ENCODE measurements around the gene SH3PXD2A.

Gene SH3PXD2A

DNA sequence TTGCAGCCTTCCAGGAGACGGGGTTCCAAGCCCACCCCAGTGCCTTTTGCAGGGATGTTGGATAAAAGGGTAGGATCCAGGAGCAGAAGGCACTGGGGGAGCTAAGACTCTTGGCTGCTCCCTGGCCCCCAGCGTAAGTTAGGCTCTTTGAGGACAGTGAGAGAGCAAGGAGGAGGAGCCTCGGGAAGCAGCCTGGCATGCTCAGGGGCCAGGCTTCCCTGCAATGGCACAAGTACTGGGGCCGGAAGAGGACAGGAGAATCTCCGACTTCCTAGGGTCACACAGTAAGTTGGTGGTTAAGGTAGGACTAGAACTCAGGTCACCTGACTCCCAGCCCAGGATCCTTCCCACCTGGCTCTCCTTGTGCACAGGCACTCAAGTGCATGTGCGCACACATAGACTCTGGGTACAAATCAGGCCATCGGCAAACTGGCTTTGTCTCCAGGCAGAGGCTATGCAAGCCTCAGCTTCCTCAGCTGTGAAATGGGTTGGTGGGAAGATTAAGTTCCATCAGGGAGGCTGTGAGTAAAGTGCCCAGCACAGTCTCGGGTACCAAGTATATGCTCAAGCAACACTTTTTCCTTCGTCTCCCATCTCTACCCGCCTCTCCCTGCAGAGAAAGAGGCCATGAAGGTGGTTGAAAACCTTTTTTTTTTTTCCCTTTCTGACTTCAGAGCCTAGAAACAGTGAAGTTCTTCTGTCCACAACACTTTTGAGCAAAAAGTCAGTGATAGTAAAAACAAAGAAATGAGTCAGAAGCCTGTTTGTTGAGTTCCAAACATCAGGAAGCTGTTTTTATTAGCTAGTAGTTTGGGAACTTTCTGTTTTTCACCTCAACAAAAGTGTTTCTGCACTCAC, 282.8 kb downstream of the SH3PXD2A start:
- DNase-seq = no peak

DNA sequence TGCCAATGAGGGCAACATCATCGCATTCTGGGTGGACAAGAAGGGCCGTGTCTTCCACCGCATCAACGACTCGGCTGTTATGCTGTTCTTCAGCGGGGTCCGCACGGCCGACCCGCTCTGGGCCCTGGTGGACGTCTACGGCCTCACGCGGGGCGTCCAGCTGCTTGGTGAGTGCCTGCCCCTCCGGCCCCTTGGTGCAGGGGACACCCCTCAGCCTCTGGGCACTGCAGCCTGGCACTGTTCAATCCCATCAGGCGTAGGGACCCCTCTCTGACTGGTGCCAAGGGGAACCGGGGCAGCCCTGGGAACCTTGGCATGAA, 283.8 kb downstream of the SH3PXD2A start:
- no peak for DNase-seq

DNA sequence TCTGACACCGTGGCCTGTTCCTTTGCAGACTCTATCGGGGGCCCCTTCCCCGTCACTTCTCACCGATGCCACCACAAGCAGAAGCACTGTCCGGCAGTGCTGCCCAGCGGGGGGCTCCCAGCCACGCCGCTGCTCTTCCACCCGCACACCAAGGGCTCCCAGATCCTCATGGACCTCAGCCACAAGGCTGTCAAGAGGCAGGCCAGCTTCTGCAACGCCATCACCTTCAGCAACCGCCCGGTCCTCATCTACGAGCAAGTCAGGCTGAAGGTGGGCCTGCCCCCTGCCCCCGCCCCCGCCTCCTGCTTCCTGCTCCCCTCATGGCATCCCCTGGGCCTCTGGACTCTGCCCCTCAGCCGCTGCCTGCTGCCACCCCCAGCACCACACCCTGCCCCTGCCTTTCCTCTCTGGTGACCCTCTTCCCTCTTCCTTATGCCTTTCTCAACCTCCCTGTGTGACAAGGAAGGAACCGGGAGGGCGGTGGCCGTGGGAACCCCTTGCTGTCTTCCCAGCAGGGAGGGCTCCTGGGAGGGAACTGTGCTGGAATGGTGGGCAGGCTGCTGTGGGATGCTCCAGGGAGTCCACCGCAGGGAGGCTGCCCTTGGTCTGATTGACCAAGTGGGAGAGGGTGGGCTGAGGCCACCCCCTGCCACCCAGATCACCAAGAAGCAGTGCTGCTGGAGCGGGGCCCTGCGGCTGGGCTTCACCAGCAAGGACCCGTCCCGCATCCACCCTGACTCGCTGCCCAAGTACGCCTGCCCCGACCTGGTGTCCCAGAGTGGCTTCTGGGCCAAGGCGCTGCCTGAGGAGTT, 284.3 kb downstream of the SH3PXD2A start:
- no peak for DNase-seq

DNA sequence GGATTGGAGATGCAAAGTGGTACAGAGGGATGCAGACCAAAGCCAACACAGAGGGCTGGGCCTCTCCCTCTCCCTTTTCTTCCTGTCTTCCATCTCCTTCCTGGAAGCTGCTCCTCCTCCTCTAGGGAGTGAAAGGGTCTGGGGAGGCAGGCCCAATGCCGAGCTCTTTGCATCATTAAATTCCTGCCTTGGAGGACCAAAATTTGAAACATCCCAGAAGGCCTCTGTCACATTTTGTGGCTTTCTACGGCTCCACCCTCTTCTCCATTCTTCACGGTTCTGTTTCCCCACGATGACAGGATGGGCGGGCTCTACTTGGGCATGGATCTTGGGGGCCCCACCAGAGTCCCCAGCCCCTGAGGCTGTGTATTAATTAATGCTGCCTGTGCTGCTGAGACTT, 285.5 kb downstream of the SH3PXD2A start:
- no peak for DNase-seq

DNA sequence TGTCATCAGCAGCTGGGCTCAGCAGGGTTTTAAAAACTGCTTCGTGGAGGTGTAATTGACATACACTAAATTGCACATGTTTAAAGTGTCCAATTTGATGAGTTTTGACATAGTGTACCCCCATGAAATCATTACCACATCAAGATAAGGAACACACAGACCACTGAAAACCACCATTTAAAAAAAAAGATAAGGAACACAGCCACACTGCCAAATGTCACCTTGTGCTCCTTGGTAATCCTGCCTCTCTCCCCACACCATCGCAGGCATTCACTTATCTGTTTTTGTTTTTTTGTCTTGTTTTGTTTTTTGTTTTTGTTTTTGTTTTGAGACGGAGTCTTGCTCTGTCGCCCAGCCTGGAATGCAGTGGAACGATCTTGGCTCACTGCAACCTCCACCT, 286.9 kb downstream of the SH3PXD2A start:
- DNase-seq = no peak

DNA sequence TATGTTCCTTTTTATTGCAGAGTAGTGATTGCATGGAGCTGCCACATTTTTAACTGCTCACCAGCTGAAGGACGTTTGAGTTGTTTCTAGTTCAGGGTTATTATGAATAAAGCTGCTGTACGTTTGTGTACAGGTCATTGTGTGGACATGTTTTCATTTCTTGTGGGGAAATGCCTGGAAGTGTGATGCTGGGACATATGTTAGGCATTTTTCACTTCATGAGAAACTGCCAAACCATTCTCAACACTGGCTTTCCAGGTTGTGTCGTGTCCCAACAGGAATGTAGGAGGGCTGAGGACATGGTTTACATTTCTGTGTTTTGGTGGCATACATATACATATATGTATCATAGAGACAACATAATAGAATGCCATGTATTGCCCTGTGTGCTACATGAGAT, 288.8 kb downstream of the SH3PXD2A start:
- no peak for DNase-seq

DNA sequence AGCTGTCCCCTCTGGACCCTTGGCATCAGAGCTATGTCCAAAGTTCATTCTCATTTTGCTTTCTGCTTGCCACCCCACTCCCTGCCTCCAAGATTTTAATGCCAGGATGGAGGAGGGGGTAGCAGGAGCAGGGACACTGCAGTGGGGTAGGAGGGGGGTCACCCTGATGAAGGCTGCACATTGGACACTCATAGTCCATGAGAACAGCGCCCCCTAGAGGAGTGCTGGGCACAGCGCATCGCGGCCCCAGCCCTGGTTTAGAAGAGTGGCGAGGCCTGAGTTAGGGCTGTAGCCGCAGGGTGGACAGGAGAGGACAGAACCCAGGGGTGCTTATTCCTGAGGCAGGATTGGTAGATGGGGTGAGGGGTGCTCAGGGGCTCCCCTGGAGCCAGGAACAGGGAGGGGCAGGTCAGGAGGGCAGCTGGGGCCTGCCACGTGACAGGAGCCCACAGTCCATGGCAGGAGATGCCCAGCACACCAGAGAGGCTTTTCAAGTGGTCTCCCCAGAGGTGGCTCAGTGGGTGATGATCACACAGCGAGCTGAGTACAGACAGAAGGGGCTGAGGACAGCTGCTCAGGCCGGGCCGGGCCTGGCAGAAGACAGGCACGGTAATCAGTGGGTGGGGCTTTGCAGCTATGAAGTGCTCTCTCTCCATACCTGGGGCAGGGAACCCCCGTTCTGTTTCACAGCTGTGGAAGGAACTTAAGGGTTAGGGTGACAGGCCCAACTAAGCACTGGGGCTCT, 290.4 kb downstream of the SH3PXD2A start:
- peak; percentile 53 for DNase-seq

DNA sequence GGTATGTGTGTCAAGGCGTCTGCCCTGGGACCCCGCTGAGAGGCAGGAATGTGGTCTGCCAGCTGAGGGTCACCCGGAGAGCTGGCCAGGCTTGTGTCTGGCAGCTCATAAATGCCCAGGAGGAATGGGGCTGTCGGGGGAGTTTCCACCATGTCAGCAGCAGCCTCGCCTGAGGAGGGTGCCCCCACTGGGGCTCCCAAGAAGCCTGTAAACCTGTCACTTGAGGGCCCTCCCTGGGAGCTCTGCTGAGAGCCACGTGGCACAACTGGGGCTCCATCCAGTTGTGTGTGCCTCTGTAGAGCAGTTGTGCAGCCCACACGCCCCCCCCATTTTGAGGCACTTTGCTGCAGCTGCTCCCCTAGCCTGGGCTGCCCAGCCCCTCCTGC, 291.3 kb downstream of the SH3PXD2A start:
- DNase-seq = no peak

DNA sequence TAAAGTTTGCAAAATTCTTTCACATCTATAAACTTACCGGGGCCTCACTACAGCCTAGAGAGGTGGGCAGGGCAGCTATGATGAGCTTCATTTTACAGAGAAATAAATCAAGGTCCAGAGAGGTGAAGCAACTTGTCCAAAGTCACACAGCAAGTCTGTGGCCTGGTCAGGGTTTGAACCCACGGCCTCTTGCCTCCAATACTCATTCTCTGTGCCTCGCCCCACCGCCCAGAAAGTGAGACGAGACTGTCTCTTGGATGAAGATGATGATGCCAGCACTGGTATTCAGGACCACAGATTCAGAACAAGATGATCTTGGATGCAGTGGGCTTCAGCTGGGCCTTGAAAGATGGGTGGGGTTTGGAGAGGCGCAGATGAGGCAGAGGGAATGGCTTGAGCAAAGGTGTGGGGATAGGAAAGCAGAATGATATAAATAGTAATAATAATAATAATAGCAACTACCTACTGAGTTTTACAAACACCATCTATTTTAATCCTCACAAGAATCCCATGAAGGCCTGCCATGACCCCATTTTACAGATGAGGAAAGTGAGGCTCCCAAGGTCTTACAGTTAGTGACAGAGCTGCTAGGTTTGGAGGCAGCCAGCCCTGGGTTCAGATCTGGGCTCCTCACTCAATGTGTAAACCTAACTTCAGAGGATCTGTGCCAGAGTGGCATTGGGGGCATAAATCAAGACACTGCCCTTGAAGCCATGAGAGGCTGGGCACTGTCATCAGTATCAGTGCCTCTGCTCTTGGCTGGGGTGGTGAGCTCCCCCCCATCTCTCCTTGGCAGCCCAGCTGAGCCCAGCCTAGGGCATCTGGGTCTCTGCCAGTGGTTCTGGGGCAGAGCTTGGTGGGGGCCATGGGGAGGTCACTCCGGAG, 291.9 kb downstream of the SH3PXD2A start:
- no peak for DNase-seq

DNA sequence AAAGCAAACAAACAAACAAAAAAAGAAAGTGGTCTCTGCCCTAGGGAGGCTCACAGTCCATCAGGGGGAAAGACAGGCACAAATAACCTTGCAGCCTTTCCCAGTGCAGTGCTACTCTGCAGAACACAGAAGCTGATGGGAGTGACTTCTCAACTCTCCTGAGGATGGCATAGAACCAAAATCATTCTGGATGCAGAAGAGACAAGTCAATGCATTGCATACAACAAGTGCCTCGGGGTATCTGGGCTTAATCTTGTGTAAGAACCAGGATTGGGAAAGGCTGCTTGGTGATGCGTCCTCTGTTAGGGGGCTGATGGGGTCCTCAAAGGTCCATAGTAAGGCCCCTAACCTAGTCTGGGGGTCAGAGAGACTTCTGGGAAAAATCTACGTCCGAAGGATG, 293.0 kb downstream of the SH3PXD2A start:
- no peak for DNase-seq

DNA sequence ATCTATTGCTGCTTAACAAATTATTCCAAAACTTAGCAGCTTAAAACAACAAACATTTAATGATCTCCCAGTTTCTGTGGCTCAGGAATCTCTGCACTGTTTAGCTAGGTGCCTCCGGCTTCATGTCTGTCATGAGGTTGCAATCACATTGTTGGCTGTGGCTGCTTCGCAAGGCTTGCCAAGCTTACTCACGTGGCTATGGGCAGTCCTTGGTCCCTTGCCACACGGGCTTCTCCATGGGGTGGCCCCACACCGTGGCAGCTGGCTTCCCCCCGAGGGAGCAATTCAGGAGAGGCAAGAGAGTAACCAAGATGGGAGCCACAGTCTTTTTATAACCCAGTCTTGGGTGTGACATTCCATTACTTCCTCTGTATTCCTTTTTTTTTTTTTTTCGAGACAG, 294.5 kb downstream of the SH3PXD2A start:
- DNase-seq = no peak

DNA sequence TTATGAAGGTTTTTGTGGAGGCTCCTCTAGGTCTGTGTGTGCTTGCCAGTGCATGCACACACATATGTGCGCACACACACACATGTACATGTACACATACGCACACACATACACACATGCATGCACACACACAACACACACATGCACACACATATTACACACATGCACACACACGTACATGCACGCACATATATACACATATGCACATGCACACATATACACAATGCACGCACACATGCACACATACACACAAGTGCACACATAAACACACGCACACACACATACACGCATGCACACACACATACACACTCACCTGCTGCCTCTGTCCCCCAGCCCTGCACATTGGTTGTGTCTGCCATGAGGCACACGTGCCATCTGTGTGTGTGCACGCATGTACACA, 295.6 kb downstream of the SH3PXD2A start:
- DNase-seq = no peak

DNA sequence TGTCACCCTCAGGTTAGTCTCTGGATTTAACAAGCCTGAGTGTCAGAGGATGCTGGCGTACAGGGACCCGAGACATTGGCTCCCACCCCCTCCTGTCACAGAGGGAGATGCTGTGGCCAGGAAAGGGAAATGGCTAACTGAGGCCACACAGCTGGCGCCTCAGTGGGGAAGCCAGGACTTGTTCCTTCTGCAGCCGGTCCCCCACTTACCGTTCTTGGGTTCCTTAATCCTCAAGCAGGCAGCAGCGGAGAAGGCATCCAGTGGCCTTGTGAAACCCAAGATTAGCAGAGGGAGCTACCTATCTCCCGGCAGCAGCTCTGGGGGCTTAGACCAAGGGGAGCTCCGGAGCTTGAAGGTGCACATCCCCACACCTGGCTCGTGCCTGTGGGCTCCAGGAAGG, 296.5 kb downstream of the SH3PXD2A start:
- no peak for DNase-seq

DNA sequence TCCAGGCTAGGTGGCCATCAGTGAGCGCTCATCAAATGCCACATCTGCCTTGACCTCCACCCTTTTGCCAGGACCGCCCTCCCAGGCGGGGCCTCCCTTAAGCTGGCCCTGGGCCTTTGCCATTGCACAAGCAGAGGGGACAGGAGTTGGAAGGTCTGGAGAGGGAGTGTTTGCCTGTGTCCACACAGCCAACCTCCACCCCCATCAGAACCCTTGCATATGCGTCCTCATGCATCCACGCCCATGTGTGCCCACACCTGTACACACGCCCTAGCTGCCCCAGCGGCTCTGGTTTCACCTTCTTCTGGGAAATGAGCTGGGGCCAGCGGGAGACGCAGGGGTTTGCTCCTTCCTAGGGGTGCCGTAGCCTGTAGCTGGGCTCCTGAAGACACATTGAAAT, 297.9 kb downstream of the SH3PXD2A start:
- DNase-seq = no peak

DNA sequence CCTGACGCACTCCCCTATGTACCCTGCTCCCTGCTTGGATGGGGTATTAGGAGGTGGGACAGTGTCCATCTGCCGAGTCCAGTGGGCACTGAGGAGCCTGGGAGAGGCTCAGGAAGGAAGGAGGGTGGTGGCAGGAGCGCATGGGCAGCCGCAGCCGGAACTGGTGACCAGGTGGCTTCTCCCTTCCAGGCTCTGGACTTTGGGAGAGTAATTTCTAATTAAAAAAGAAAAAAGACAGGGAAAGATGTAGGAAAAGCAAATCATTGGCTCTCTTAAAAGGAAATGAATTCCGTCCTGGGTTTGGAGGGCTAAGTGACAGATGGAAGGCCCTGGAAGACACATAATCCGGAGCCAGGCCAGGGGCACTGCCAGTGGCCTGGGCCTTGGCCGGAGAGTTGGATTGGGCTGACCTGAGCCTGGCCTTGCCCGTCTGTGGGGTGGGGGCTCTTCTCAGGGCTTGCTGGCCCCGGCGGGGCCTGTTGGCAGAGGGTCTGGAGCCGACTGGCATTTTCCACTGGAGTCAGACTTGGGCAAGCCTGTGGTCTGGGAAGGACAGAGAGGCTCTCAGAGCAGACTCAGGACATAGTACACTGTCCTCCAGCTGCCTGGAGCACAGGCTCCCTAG, 298.9 kb downstream of the SH3PXD2A start:
- DNase-seq = peak; percentile 23

DNA sequence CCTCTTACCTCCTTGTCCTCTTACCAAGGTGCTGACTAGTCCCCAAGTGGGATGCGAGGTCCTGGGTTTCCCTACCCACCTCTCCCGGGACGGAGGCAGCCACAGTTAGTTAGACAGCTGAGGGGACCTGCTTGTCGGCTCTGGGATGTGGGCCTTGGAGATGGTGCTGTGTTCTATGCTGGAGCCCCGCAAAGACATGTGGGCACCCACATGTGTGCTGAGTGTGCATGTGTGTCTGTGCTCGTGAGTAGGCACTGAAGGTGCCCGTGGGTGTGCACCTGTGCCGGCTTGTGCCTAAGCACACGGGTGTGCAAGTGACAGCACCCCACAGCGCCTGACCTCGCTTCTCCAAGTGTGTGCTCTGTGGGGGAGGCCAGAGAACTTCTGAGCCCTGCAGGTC, 299.7 kb downstream of the SH3PXD2A start:
- no peak for DNase-seq

DNA sequence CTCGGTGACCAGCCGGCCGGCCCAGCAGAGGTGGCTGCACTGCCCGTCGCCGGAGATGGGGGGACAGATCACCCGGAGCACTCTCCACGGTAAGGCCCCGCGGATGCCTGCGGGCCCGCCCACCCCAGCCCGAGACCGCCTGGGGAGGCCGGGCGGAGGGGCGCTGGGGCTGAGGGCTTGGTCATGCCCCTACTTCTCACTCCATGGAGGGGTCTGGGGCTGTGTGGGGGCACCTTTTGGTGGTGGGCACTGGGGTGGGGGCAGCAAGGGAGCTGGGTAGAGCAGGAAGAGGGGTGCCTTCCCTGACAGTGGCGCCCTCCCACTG, 300.1 kb downstream of the SH3PXD2A start:
- DNase-seq = no peak

DNA sequence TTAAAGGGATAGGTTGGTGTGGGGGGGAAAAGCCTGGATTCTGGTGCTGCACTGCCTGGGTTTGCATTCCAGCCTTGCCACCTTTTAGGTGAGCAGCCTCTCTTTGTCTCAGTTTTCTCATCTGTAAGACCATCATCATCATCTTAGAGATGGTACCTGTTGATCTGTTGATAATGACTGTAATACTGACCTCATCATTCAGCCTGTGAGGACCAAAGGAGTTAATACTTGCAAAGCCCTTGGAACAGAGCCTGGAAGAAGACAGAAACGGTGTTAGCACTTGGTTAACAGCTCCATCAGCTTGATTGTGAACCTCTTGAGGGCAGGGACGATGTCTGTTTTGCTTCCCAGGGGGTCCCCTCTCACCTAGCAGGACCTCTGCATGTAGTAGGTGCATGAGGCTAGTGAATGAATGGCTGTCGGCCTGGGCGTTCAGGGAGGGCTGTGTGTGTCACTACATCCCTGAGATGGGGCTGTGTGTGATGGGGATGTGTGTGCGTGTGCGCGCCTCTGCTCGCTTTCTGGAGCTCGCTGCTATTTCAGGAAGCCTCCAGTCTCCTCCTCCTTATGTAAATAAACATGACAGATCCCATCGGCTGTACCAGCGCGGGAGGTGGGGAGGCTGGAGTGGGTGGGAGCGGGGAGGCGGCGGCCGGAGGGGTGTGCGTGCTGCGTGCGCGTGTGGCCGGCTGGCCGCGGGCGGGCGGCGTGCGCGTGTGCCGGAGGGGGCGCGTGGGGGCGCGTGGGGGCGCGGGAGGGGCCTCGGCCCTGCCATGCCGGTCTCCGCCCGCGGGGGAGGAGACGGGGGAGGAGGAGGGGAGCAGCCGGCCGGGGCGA, 300.7 kb downstream of the SH3PXD2A start:
- DNase-seq = peak; percentile 88

DNA sequence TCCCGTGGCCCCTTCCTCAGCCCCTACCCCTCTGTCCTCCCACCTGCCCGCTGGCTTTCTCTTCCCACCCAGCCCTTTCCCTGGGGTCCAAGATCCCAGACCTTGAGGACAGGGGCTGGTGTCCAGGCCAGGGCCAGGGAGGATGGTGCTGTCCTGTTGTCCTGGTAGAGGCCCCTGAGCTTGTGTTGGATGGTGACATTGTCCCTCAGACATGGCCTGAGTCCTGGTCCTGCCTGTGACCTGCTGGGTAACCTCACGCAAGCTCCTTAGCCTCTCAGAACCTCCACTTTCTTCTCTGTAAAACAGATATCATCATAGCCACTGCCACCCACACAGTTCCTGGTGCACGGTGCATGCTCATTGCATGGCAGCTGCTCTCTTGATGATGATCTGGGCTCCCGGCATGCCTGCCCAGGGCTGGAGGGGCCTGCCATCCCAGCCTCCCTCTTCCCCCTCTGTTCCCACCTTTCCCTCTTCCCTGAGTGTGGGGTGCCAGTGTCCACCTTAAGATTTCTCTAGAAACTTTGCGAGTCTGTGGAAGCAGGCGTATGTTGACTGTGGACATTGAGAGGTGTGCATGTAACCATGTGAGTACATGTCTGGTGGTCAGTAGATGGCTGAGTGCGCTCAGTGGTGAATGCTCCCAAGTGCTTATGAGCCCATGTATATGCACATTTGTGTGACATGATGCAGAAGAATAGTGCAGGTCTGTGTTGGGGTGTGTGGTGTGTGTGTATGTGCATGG, 301.5 kb downstream of the SH3PXD2A start:
- no peak for DNase-seq

DNA sequence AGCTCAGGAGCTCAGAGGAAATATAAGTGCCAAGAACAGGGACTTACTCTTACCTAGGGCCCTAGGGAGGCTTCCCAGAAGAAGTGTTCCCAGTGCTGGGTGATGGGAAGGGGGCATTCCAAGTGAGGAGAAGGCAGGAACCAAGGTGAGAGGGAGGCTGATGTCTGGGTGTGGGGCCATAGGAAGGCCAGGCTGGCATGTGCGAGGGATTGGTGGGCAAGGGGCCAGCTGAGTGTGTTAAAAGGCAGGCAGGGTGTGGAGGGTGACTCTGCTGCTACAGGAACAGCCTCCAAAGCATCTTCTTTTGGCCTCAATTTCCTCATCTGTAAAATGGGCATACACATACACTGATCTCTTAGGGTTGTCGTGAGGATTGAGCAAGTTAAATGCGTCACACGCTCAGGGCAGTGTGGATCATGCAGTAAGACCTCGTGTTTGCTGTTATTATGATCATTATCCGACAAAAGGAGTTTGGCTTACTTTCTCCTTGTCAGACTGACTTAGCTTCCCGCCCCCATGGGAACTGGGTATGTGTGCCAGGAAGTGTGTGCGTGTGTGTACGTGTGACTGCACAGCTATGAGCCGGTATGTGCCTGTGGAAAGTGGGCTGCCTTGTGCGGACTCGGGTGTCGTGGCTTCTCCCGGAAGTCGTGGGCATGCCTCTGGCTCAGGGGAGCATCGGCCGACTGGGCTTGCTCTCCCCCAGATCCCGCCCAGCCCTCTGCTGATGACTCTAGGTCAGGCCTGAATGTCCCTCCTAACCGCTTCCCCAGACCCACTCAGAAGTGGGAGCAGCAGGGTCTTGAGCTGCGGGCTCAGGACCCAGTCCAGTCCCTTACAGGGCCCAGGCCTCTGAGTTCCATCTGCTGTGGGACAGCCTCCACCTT, 302.3 kb downstream of the SH3PXD2A start:
- no peak for DNase-seq

Data from NCI-H82 (cell line).